GM06990 (cell line): ENCODE measurements around the gene CFH.

Experiments
- DNase-seq: peaks from one replicate; pipeline ENCODE4 v3.0.0-alpha.2; 2011; ENCODE audit not compliant: insufficient read length; ENCODE audit errors: extremely low read depth
- H3K27me3 ChIP-seq: replicated peaks from 2 replicates; pipeline ENCODE4 v1.6.0; 2011; ENCODE audit warnings: low read length; ENCODE audit not compliant: control insufficient read depth, insufficient read depth
- H3K36me3 ChIP-seq: 2 replicates; pipeline ENCODE4 v1.5.1; 2011; ENCODE audit warnings: low read length; ENCODE audit not compliant: control insufficient read depth, insufficient read depth
- H3K4me3 ChIP-seq: replicated peaks from 2 replicates; pipeline ENCODE4 v1.5.1; 2011; ENCODE audit warnings: low read depth, mild to moderate bottlenecking, control low read depth, low read length
- TF ChIP-seq, protein P1 (sequence below): IDR thresholded peaks from 2 replicates; pipeline ENCODE4 v1.5.1; 2011; ENCODE audit warnings: low read length, control low read depth, mild to moderate bottlenecking, inconsistent platforms; ENCODE audit not compliant: insufficient read depth, poor library complexity, severe bottlenecking

CFH gene

GRCh38 chr1:196651637-196652215 is at the start of gene CFH:
TSS of gene CFH (plus strand) at chr1:196652043. CDS start at chr1:196652118, 75 bp downstream.
- no peak for DNase-seq
- H3K27me3 ChIP-seq, result no peaks in the 10 kb centered on the region
- no peaks in the 10 kb centered on the region for H3K36me3 ChIP-seq
- no peak within 1 kb of the TSS for H3K4me3 ChIP-seq
- TF ChIP-seq, protein P1, sequence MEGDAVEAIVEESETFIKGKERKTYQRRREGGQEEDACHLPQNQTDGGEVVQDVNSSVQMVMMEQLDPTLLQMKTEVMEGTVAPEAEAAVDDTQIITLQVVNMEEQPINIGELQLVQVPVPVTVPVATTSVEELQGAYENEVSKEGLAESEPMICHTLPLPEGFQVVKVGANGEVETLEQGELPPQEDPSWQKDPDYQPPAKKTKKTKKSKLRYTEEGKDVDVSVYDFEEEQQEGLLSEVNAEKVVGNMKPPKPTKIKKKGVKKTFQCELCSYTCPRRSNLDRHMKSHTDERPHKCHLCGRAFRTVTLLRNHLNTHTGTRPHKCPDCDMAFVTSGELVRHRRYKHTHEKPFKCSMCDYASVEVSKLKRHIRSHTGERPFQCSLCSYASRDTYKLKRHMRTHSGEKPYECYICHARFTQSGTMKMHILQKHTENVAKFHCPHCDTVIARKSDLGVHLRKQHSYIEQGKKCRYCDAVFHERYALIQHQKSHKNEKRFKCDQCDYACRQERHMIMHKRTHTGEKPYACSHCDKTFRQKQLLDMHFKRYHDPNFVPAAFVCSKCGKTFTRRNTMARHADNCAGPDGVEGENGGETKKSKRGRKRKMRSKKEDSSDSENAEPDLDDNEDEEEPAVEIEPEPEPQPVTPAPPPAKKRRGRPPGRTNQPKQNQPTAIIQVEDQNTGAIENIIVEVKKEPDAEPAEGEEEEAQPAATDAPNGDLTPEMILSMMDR, result no peak

DNA sequence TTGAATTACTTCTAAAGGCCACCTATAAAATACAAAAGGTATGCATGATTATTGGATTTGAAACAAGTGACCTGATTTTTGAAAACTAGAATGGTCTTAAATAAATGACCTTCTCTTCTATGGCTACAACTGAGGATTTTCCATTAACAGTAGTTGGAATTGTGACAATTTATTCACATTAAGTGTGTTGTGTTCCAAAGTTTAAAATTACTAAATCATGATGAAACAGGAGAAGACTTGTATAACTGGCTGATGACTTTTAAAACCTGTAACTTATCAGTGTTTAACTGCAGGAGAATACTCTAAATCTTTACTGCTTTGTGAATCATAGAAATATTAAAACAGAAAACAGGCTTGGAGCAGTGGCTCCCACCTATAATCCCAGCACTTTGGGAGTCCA is 48.2 kb upstream of the CFH start:
- TF ChIP-seq, protein P1, result no peak
- Histone ChIP-seq H3K27me3 (no peaks in the 10 kb centered on the region), H3K4me3 (no peak overlapping the region), H3K36me3 (no peaks in the 10 kb centered on the region)
- DNase-seq, result no peak

DNA sequence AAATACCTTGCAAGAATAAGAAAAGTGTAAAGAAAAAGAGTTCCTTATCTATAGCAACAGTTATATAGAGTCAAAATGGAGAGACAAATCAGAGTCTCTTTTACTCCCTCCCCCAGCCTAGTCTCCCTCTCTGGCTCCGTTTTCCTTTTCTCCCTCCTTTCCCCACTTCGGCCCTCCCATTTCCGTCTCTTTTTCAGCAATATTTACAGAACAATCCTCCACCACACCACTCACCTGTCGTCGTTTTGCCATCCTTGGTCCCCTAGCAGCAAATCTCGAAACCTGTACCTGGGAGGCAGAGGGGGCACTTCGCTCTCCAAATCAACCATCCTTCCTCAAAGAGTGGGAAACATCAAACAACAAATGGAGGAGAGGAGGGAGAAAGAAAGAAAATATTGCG is 43.9 kb upstream of the CFH start:
- TF ChIP-seq, protein P1, result no peak
- Histone ChIP-seq H3K4me3 (no peak overlapping the region), H3K27me3 (no peaks in the 10 kb centered on the region; the same call in none of the 2 replicates), H3K36me3 (no peaks in the 10 kb centered on the region)
- no peak for DNase-seq

- no peaks in the 10 kb centered on the region for H3K36me3 ChIP-seq
- TF ChIP-seq, protein P1, result no peak
- no peak for DNase-seq
- no peaks in the 10 kb centered on the region; the same call in none of the 2 replicates for H3K27me3 ChIP-seq
- H3K4me3 ChIP-seq, result no peak within 1 kb of the TSS
These were observed 43.2 kb upstream of the CFH start, which contains the start of gene KCNT2 for GRCh38 chr1:196608390-196609369. TSS of gene KCNT2 (minus strand) at chr1:196608440. CDS start at chr1:196608309, 131 bp downstream.

- Histone ChIP-seq H3K27me3 (no peaks in the 10 kb centered on the region; the same call in none of the 2 replicates), H3K4me3 (no peak overlapping the region), H3K36me3 (no peaks in the 10 kb centered on the region)
- no peak for DNase-seq
- TF ChIP-seq, protein P1, result no peak
These were observed 42.5 kb upstream of the CFH start for GRCh38 chr1:196609370-196609737.
